ENCODE results near the gene KLHL7. TPM values are rescaled to one million over a fixed set of nuclear protein-coding genes. Genes with fewer than 3 reads are reported as not detected.
A peak's percentile ranks its signal among the peaks of the same experiment; 100 is the strongest.

KLHL7 gene
- polyA plus RNA-seq, 1 donor (not counting 4 experiments of a cell fraction or from before 2014, with no cell fraction given), result 43.1 TPM

DNA sequence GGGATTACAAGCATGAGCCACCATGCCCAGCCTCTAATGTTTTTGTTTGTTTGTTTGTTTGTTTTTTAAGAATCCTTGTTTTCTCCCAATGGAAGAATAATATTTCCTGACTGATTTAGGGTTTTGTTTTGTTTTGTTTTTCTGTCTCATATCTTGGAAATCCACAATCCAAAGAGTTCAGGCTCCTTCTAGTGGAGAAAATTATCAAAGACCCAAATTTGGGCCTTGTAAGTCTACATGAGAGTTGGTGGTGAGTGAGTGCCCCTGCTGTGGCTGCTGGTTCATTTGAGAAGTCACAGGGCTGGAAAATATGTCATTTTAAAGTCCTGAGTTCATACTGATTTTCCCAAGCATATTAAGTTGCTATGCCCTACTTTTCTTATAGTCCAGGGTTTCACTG lies 33.5 kb upstream of the KLHL7 start:
- H4K20me1 ChIP-seq (ENCODE audit: control insufficient read depth, extremely low read depth, insufficient read depth, low read length), result no peaks in the 10 kb centered on the region
- H2AFZ ChIP-seq (ENCODE audit: control insufficient read depth, low read length), result no peak overlapping the region
- TF ChIP-seq EZH2 (IDR thresholded peaks at IDR 0.05; ENCODE audit: low read length), result no peak
- TF ChIP-seq, protein P1, sequence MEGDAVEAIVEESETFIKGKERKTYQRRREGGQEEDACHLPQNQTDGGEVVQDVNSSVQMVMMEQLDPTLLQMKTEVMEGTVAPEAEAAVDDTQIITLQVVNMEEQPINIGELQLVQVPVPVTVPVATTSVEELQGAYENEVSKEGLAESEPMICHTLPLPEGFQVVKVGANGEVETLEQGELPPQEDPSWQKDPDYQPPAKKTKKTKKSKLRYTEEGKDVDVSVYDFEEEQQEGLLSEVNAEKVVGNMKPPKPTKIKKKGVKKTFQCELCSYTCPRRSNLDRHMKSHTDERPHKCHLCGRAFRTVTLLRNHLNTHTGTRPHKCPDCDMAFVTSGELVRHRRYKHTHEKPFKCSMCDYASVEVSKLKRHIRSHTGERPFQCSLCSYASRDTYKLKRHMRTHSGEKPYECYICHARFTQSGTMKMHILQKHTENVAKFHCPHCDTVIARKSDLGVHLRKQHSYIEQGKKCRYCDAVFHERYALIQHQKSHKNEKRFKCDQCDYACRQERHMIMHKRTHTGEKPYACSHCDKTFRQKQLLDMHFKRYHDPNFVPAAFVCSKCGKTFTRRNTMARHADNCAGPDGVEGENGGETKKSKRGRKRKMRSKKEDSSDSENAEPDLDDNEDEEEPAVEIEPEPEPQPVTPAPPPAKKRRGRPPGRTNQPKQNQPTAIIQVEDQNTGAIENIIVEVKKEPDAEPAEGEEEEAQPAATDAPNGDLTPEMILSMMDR (optimal IDR thresholded peaks at IDR 0.05 in 1 of 3, IDR thresholded peaks at IDR 0.05 in 1 of 3, conservative IDR thresholded peaks at IDR 0.05 in 1 of 3; ENCODE audit: extremely low read depth in 1 of 3, insufficient read depth in 2 of 3, low read length in 3 of 3), result no peak
- H3K4me3 ChIP-seq (ENCODE audit: control insufficient read depth in 2 of 3, extremely low read depth in 1 of 3, insufficient read depth in 2 of 3, low read depth in 1 of 3, low read length in 3 of 3), result no peak overlapping the region
- DNase-seq (ENCODE audit: low read depth, low spot score), result no peak
- no peaks in the 10 kb centered on the region for H3K4me1 ChIP-seq (ENCODE audit: control insufficient read depth, extremely low read depth, insufficient read depth, low read length)
- H3K9ac ChIP-seq (ENCODE audit: control insufficient read depth, extremely low read depth, insufficient read depth, low read length), result no peak overlapping the region
- H3K9me3 ChIP-seq (ENCODE audit: control insufficient read depth, low read depth, low read length), result no peaks in the 10 kb centered on the region
- H3K27ac ChIP-seq (ENCODE audit: control insufficient read depth, insufficient read depth, low read length), result no peak overlapping the region
- H3K9me1 ChIP-seq (ENCODE audit: control insufficient read depth, extremely low read depth, insufficient read depth, low read length), result no peaks in the 10 kb centered on the region
- no peaks in the 10 kb centered on the region for H3K36me3 ChIP-seq (ENCODE audit: control insufficient read depth in 2 of 2, extremely low read depth in 1 of 2, insufficient read depth in 2 of 2, low read length in 2 of 2)
- no peak for FAIRE-seq
- H3K79me2 ChIP-seq (ENCODE audit: control insufficient read depth, insufficient read depth, low read length), result no peaks in the 10 kb centered on the region
- dilution Hi-C loops (cut with MboI; ENCODE audit: extremely low pct_ligation_motif_present, low sequenced_read_pairs), result no loop called here
- no peaks in the 10 kb centered on the region for H3K27me3 ChIP-seq (ENCODE audit: control insufficient read depth, extremely low read depth, insufficient read depth, low read length)
- H3K4me2 ChIP-seq (ENCODE audit: control insufficient read depth, extremely low read depth, insufficient read depth, low read depth, low read length), result no peak overlapping the region

DNA sequence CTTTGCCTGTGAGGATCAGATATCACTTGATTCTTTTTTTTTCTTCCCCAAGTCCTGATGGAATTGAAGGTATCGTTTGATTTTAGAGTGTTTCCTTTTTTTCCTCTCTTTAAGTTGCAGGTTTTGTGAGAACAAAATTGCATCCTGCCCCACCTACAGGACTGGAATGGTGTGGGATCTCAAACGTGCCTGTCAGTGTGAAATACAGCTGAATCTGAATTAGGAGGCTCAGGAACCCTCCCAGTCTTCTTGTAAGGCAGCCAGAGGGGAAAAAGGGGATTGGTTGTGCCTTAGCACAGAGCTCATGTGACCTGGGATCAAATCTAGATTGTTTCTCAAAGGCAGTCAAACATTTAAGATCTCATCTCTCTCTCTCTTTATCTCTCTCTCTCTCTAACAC lies 32.7 kb upstream of the KLHL7 start:
- Histone ChIP-seq H3K36me3 (ENCODE audit: control insufficient read depth in 2 of 2, extremely low read depth in 1 of 2, insufficient read depth in 2 of 2, low read length in 2 of 2) (no peaks in the 10 kb centered on the region), H3K9me1 (ENCODE audit: control insufficient read depth, extremely low read depth, insufficient read depth, low read length) (no peaks in the 10 kb centered on the region), H3K9ac (ENCODE audit: control insufficient read depth, extremely low read depth, insufficient read depth, low read length) (no peak overlapping the region), H3K27ac (ENCODE audit: control insufficient read depth, insufficient read depth, low read length) (no peak overlapping the region), H2AFZ (ENCODE audit: control insufficient read depth, low read length) (peak overlapping the region; percentile 3), H3K4me1 (ENCODE audit: control insufficient read depth, extremely low read depth, insufficient read depth, low read length) (no peaks in the 10 kb centered on the region), H3K9me3 (ENCODE audit: control insufficient read depth, low read depth, low read length) (no peaks in the 10 kb centered on the region), H4K20me1 (ENCODE audit: control insufficient read depth, extremely low read depth, insufficient read depth, low read length) (no peaks in the 10 kb centered on the region), H3K27me3 (ENCODE audit: control insufficient read depth, extremely low read depth, insufficient read depth, low read length) (no peaks in the 10 kb centered on the region), H3K4me2 (ENCODE audit: control insufficient read depth, extremely low read depth, insufficient read depth, low read depth, low read length) (no peak overlapping the region), H3K79me2 (ENCODE audit: control insufficient read depth, insufficient read depth, low read length) (no peaks in the 10 kb centered on the region), H3K4me3 (ENCODE audit: control insufficient read depth in 2 of 3, extremely low read depth in 1 of 3, insufficient read depth in 2 of 3, low read depth in 1 of 3, low read length in 3 of 3) (no peak overlapping the region)
- TF ChIP-seq, protein P1 (optimal IDR thresholded peaks at IDR 0.05 in 1 of 3, IDR thresholded peaks at IDR 0.05 in 1 of 3, conservative IDR thresholded peaks at IDR 0.05 in 1 of 3; ENCODE audit: extremely low read depth in 1 of 3, insufficient read depth in 2 of 3, low read length in 3 of 3), result no peak
- no peak for TF ChIP-seq EZH2 (IDR thresholded peaks at IDR 0.05; ENCODE audit: low read length)
- DNase-seq (ENCODE audit: low read depth, low spot score) (no peak), FAIRE-seq (peak; percentile 53)
- dilution Hi-C loops (cut with MboI; ENCODE audit: extremely low pct_ligation_motif_present, low sequenced_read_pairs), result no loop called here
